ENCODE measurements around the gene LSM5.

The LSM5 gene

GRCh38 chr7:32490127-32490796 is at the start of gene LSM5:
TSS of gene LSM5 (minus strand) at chr7:32490380. CDS start at chr7:32490365, 15 bp downstream.
- peak; percentile 91 for DNase-seq

GRCh38 chr7:32539366-32539765 is 49.2 kb upstream of the LSM5 start:
- DNase-seq: no peak

- DNase-seq: no peak
These were observed 47.6 kb upstream of the LSM5 start for GRCh38 chr7:32537760-32538159.

GRCh38 chr7:32536585-32536984 is 46.4 kb upstream of the LSM5 start:
- no peak for DNase-seq

- no peak for DNase-seq
These were observed 45.8 kb upstream of the LSM5 start for GRCh38 chr7:32536016-32536415.

GRCh38 chr7:32535162-32535702 is 45.1 kb upstream of the LSM5 start:
- DNase-seq: no peak

GRCh38 chr7:32533276-32534029 is 43.3 kb upstream of the LSM5 start:
- no peak for DNase-seq

- DNase-seq: no peak
These were observed 42.5 kb upstream of the LSM5 start for GRCh38 chr7:32532716-32533115.

GRCh38 chr7:32532086-32532485 is 41.9 kb upstream of the LSM5 start:
- DNase-seq: no peak

GRCh38 chr7:32531402-32531801 is 41.2 kb upstream of the LSM5 start:
- no peak for DNase-seq

- no peak for DNase-seq
These were observed 35.7 kb upstream of the LSM5 start for GRCh38 chr7:32525839-32526238.

- no peak for DNase-seq
These were observed 34.5 kb upstream of the LSM5 start for GRCh38 chr7:32524631-32525030.

GRCh38 chr7:32522746-32523530 is 32.8 kb upstream of the LSM5 start:
- no peak for DNase-seq

GRCh38 chr7:32519763-32520162 is 29.6 kb upstream of the LSM5 start:
- no peak for DNase-seq

- DNase-seq: no peak
These were observed 28.5 kb upstream of the LSM5 start for GRCh38 chr7:32518534-32519140.

GRCh38 chr7:32516551-32517100 is 26.4 kb upstream of the LSM5 start:
- no peak for DNase-seq

GRCh38 chr7:32515890-32516550 is 25.8 kb upstream of the LSM5 start:
- DNase-seq: no peak

- DNase-seq: no peak
These were observed 23.0 kb upstream of the LSM5 start for GRCh38 chr7:32513210-32513609.

GRCh38 chr7:32511791-32512190 is 21.6 kb upstream of the LSM5 start:
- DNase-seq: no peak

- DNase-seq: no peak
These were observed 17.2 kb upstream of the LSM5 start for GRCh38 chr7:32507414-32507813.

- DNase-seq: peak in 1 of 2 experiments; percentile 46
These were observed 16.3 kb upstream of the LSM5 start for GRCh38 chr7:32506266-32507054.
